Esophagus squamous epithelium (tissue), 5 donors: Measurements from ENCODE around the gene ABHD10. TPM values are rescaled to one million over a fixed set of nuclear protein-coding genes. Genes with fewer than 3 reads are reported as not detected.
A peak's percentile ranks its signal among the peaks of the same experiment; 100 is the strongest.

Source experiments
- DNase-seq: peaks from one replicate; lab custom pipeline; 2025; lab: John Stamatoyannopoulos, UW
- H3K27ac ChIP-seq, 4 donors: fragments of 200-600 bp; sonication (generic); one replicate each; pipeline ENCODE4 v1.5.1; 2016 to 2019; ENCODE audit warnings: mild to moderate bottlenecking in 1 of 4
- H3K27me3 ChIP-seq, 4 donors: fragments of 200-600 bp; sonication (generic); 1 replicate in 3 of 4; 2 replicates in 1 of 4; pipeline versions ENCODE4 v1.5.1 to v1.6.0; 2017 to 2021; ENCODE audit warnings: antibody characterized with exemption in 1 of 4
- H3K36me3 ChIP-seq, 3 donors: fragments of 200-600 bp; sonication (generic); one replicate each; pipeline ENCODE4 v1.5.1; 2016 to 2019
- H3K4me1 ChIP-seq, 3 donors: fragments of 200-600 bp; sonication (generic); one replicate each; pipeline ENCODE4 v1.5.1; 2017 to 2019
- H3K4me3 ChIP-seq, 4 donors: fragments of 200-600 bp; sonication (generic); 1 replicate in 3 of 4; 2 replicates in 1 of 4; pipeline ENCODE4 v1.5.1; 2016 to 2019; ENCODE audit warnings: mild to moderate bottlenecking in 2 of 4, moderate library complexity in 1 of 4
- H3K9me3 ChIP-seq, 3 donors: fragments of 200-600 bp; sonication (generic); one replicate each; pipeline ENCODE4 v1.5.1; 2016 to 2019
- CTCF ChIP-seq, 6 experiments: fragments of 450-650 bp in 4 of 6; fragments of 200-600 bp in 2 of 6; sonication (generic) in 2 of 6; IDR thresholded peaks; one replicate each; pipeline ENCODE4 v1.5.1; 2016 to 2019; ENCODE audit warnings: antibody characterized with exemption in 6 of 6, mild to moderate bottlenecking in 4 of 6, moderate library complexity in 4 of 6
- POLR2A ChIP-seq, 4 donors: fragments of 450-650 bp; IDR thresholded peaks; one replicate each; pipeline ENCODE4 v1.6.1; 2017; ENCODE audit warnings: antibody characterized with exemption in 4 of 4, mild to moderate bottlenecking in 4 of 4, moderate library complexity in 3 of 4
- WGBS, 2 donors: methylation state at CpG; one replicate each; pipeline ENCODE4 v1.1.5; 2018; 5-methylcytosine and 5-hydroxymethylcytosine counted together
- intact Hi-C: fragments of 100-400 bp; cut with DNase I; formaldehyde crosslinking; loops from one replicate; pipeline ENCODE4 v1.15.0; 2022
- total RNA-seq, 4 donors: library from RNA; depleted of rRNA; stranded (reverse); fragments of >200 nt; gene quantifications; one replicate each; pipeline ENCODE4 v1.1.0, GENCODE V29; 2016
- donor health status: DM: yes; HTN: yes; CAD: no.

Gene ABHD10
- total RNA-seq, 4 donors from 2014 or later: 10.2 to 22.5 (median 13.1) TPM

GRCh38 chr3:112011376-112011940, 32.6 kb downstream of the ABHD10 start:
- 86 to 88% methylated on average over 1 to 5 of the region's 6 CpGs for WGBS, 2 donors
- intact Hi-C loops: no loop called here
- no peak for DNase-seq
- Histone ChIP-seq H3K27ac (no peak overlapping the region), H3K36me3 (no peaks in the 10 kb centered on the region), H3K9me3 (no peaks in the 10 kb centered on the region), H3K27me3 (no peaks in the 10 kb centered on the region), H3K4me1 (peaks cover 0 to 21% (median 6%) of the 10 kb centered on the region in 3 donors), H3K4me3 (no peak overlapping the region)
- TF ChIP-seq POLR2A (IDR thresholded peaks at IDR 0.05) (no peak), CTCF (IDR thresholded peaks at IDR 0.05) (no peak)

- no peaks in the 10 kb centered on the region for H3K9me3 ChIP-seq
- intact Hi-C loops: no loop called here
- no peaks in the 10 kb centered on the region for H3K27me3 ChIP-seq
- TF ChIP-seq CTCF (IDR thresholded peaks at IDR 0.05): no peak
- TF ChIP-seq POLR2A (IDR thresholded peaks at IDR 0.05): no peak
- H3K27ac ChIP-seq: no peak overlapping the region
- no peaks in the 10 kb centered on the region for H3K36me3 ChIP-seq
- H3K4me3 ChIP-seq: no peak overlapping the region
- WGBS, 2 donors: 65 to 71% methylated on average over 6 of the region's 6 CpGs
- peaks cover 0 to 21% (median 6%) of the 10 kb centered on the region in 3 donors for H3K4me1 ChIP-seq
- no peak for DNase-seq
These were observed 33.6 kb downstream of the ABHD10 start for GRCh38 chr3:112012205-112012992.

DNA sequence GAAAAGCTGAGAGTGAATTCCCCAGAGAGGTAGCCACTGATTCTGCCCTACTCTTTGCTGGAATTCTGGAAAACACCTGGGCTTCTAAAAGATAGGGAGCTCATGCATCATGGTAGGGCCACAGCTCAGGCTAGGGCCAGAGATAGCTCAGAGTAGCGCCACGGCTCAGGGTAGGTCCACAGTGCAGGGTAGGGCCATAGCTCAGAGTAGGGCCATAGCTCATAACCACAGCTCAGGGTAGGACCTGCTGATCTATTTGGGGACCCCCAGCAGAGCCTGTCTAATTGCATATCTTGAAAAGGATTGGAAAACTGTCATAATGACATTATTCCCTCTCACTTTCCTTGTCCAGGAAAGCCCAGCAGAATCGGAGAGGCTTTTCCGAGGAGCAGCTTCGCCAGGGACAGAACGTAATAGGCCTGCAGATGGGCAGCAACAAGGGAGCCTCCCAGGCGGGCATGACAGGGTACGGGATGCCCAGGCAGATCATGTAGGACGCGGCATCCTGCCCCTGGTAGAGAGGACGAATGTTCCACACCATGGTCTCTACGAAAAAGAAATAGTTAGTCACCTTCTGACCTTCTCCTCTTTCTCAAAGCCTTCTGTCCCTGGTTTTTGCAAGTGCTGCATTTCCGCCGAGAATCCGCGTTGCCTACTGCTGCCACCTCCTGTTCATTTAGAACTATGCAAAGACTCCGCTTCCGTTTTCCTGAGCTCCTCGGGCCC, 34.4 kb downstream of the ABHD10 start:
- no peak for DNase-seq

GRCh38 chr3:112013784-112014143, 34.9 kb downstream of the ABHD10 start:
- Histone ChIP-seq H3K27me3 (no peaks in the 10 kb centered on the region), H3K4me1 (peaks cover 0 to 21% (median 3%) of the 10 kb centered on the region in 3 donors), H3K4me3 (no peak overlapping the region), H3K36me3 (no peaks in the 10 kb centered on the region), H3K9me3 (no peaks in the 10 kb centered on the region), H3K27ac (no peak overlapping the region)
- no peak for DNase-seq
- intact Hi-C loops: no loop called here
- WGBS, 2 donors: 47% methylated on average over 5 of the region's 5 CpGs
- TF ChIP-seq POLR2A (IDR thresholded peaks at IDR 0.05): no peak
- no peak for TF ChIP-seq CTCF (IDR thresholded peaks at IDR 0.05)

More for the DNA sequence above, 34.4 kb downstream of the ABHD10 start:
- no peaks in the 10 kb centered on the region for H3K27me3 ChIP-seq
- H3K4me1 ChIP-seq: peaks cover 0 to 21% (median 3%) of the 10 kb centered on the region in 3 donors
- intact Hi-C loops: no loop called here
- H3K27ac ChIP-seq: no peak overlapping the region
- H3K36me3 ChIP-seq: no peaks in the 10 kb centered on the region
- H3K9me3 ChIP-seq: no peaks in the 10 kb centered on the region
- 38 to 41% methylated on average over 14 to 19 of the region's 19 CpGs for WGBS, 2 donors
- TF ChIP-seq CTCF (IDR thresholded peaks at IDR 0.05): peak; percentile 34 to 73 (median 63)
- TF ChIP-seq POLR2A (IDR thresholded peaks at IDR 0.05): peak in 1 of 4 donors; percentile 12
- no peak overlapping the region for H3K4me3 ChIP-seq

GRCh38 chr3:112017091-112017490, 38.3 kb downstream of the ABHD10 start:
- Histone ChIP-seq H3K27me3 (no peaks in the 10 kb centered on the region), H3K4me3 (no peak overlapping the region), H3K9me3 (no peaks in the 10 kb centered on the region), H3K27ac (no peak overlapping the region), H3K36me3 (no peaks in the 10 kb centered on the region), H3K4me1 (peaks cover 0 to 14% (median 0%) of the 10 kb centered on the region in 3 donors)
- intact Hi-C loops: no loop called here
- DNase-seq: no peak
- TF ChIP-seq CTCF (IDR thresholded peaks at IDR 0.05) (no peak), POLR2A (IDR thresholded peaks at IDR 0.05) (no peak)
